Right cardiac atrium (tissue), 5 donors: Measurements from ENCODE around the gene EGFR. TPM values are rescaled to one million over a fixed set of nuclear protein-coding genes. Genes with fewer than 3 reads are reported as not detected.

Source experiments
- ATAC-seq, 2 donors: fragments of 200-7000 bp; cut with Tn5 transposase; one replicate each; pipeline versions ENCODE4 v1.8.0 to v1.9.1; 2020; ENCODE audit warnings: moderate library complexity in 2 of 2, mild to moderate bottlenecking in 1 of 2
- DNase-seq, 3 donors: peaks; one replicate each; pipeline ENCODE4 v3.0.0-alpha.2; 2020
- H3K27ac ChIP-seq: one replicate; pipeline ENCODE4 v1.5.1; 2013; ENCODE audit warnings: mild to moderate bottlenecking, low read length, control low read depth, moderate library complexity
- H3K27me3 ChIP-seq: one replicate; pipeline ENCODE4 v1.6.1; 2013; ENCODE audit not compliant: control insufficient read depth, insufficient read depth
- H3K4me1 ChIP-seq: one replicate; pipeline ENCODE4 v1.6.1; 2013; ENCODE audit warnings: low read length; ENCODE audit not compliant: control insufficient read depth, insufficient read depth
- H3K4me3 ChIP-seq: one replicate; pipeline ENCODE4 v1.5.1; 2013; ENCODE audit warnings: low read length, control low read depth
- H3K9me3 ChIP-seq: one replicate; pipeline ENCODE4 v1.6.1; 2013; ENCODE audit warnings: low read length; ENCODE audit not compliant: control insufficient read depth
- WGBS: extraction: QIAGEN DNeasy Blood & Tissue Kit; methylation state at CpG from one replicate; pipeline ENCODE4 v1.1.7; 2013; 5-methylcytosine and 5-hydroxymethylcytosine counted together
- intact Hi-C, 4 donors: fragments of 100-400 bp; cut with DNase I; formaldehyde crosslinking; loops; one replicate each; pipeline versions ENCODE4 v1.11.0 to v1.14.0; 2022 to 2023
- polyA plus RNA-seq: library from polyadenylated mRNA; stranded (reverse); fragments of 200-250 nt; gene quantifications from one replicate; pipeline ENCODE4 v1.2.3, GENCODE V29; 2013
- total RNA-seq, 4 donors: library from RNA; stranded (reverse); fragmentation: NEBNext Ultra II Directional; extraction: Animal tissue kit (Norgen Biotek cat#: 25700); gene quantifications; one replicate each; pipeline ENCODE4 v1.2.1, GENCODE V29; 2021
- donor health status: healthy with polysubstance abuse.
- donor health status: DM: no; HTN: yes; CAD: no.
- donor health status: DM: no; HTN: no; CAD: no.
- donor health status: DM: no; HTN: yes; CAD: no; lungs with severe emphysema.
- donor health status: DM: yes; HTN: yes; CAD: no.

The EGFR gene
- total and polyA plus RNA-seq, 5 donors = 4.2 to 21.8 (median 14.8) TPM

- no peak for ATAC-seq
- intact Hi-C loops = loop anchor here in 1 of 4 donors (10.0 kb wide), 1 partner anchor 114 kb away; no protein-coding TSS in a partner anchor
Measured at GRCh38 chr7:55140941-55141278, 122.1 kb downstream of the EGFR start.

GRCh38 chr7:55142919-55143600 lies 124.2 kb downstream of the EGFR start:
- H3K4me3 ChIP-seq = no peak overlapping the region
- 83% methylated on average over 13 of the region's 13 CpGs for WGBS
- ATAC-seq = no peak
- intact Hi-C loops = loop anchor here in 1 of 4 donors (10.0 kb wide), 1 partner anchor 112 kb away; no protein-coding TSS in a partner anchor
- no peaks in the 10 kb centered on the region for H3K27me3 ChIP-seq
- H3K27ac ChIP-seq = no peak overlapping the region
- no peak for DNase-seq
- peaks cover 4% of the 10 kb centered on the region for H3K4me1 ChIP-seq
- H3K9me3 ChIP-seq = no peaks in the 10 kb centered on the region

More at GRCh38 chr7:55140941-55141278, 122.1 kb downstream of the EGFR start:
- Histone ChIP-seq H3K4me1 (peaks cover 4% of the 10 kb centered on the region), H3K4me3 (no peak overlapping the region), H3K27ac (no peak overlapping the region), H3K9me3 (no peaks in the 10 kb centered on the region), H3K27me3 (no peaks in the 10 kb centered on the region)
- no peak for DNase-seq

GRCh38 chr7:55144333-55145317 lies 125.8 kb downstream of the EGFR start:
- intact Hi-C loops = loop anchor here in 1 of 4 donors (10.0 kb wide), 1 partner anchor 110 kb away; no protein-coding TSS in a partner anchor
- H3K9me3 ChIP-seq = no peaks in the 10 kb centered on the region
- 90% methylated on average over 25 of the region's 25 CpGs for WGBS
- no peak overlapping the region for H3K27ac ChIP-seq
- H3K4me1 ChIP-seq = peaks cover 4% of the 10 kb centered on the region
- ATAC-seq (peak in 1 of 2 donors; percentile 23), DNase-seq (peak in 1 of 3 donors; percentile 36)
- H3K4me3 ChIP-seq = no peak overlapping the region
- H3K27me3 ChIP-seq = no peaks in the 10 kb centered on the region

GRCh38 chr7:55145606-55146005 lies 126.8 kb downstream of the EGFR start:
- 90% methylated on average over 4 of the region's 4 CpGs for WGBS
- intact Hi-C loops = loop anchor here in 1 of 4 donors (10.0 kb wide), 1 partner anchor 109 kb away; no protein-coding TSS in a partner anchor

GRCh38 chr7:55147101-55147500 lies 128.3 kb downstream of the EGFR start:
- WGBS = 87% methylated on average over 8 of the region's 8 CpGs
- Histone ChIP-seq H3K4me3 (no peak overlapping the region), H3K4me1 (no peaks in the 10 kb centered on the region), H3K27ac (no peak overlapping the region), H3K9me3 (no peaks in the 10 kb centered on the region), H3K27me3 (no peaks in the 10 kb centered on the region)
- no peak for DNase-seq
- ATAC-seq = peak in 1 of 2 donors; percentile 32
- intact Hi-C loops = loop anchor here in 1 of 4 donors (10.0 kb wide), 1 partner anchor 108 kb away; no protein-coding TSS in a partner anchor

More at GRCh38 chr7:55145606-55146005, 126.8 kb downstream of the EGFR start:
- no peaks in the 10 kb centered on the region for H3K9me3 ChIP-seq
- no peak overlapping the region for H3K27ac ChIP-seq
- no peaks in the 10 kb centered on the region for H3K27me3 ChIP-seq
- DNase-seq (no peak), ATAC-seq (no peak)
- no peak overlapping the region for H3K4me3 ChIP-seq
- no peaks in the 10 kb centered on the region for H3K4me1 ChIP-seq

GRCh38 chr7:55147736-55148135 lies 128.9 kb downstream of the EGFR start:
- H3K9me3 ChIP-seq = no peaks in the 10 kb centered on the region
- no peak overlapping the region for H3K4me3 ChIP-seq
- no peaks in the 10 kb centered on the region for H3K4me1 ChIP-seq
- 91% methylated on average over 2 of the region's 2 CpGs for WGBS
- no peak overlapping the region for H3K27ac ChIP-seq
- no peaks in the 10 kb centered on the region for H3K27me3 ChIP-seq
- ATAC-seq (no peak), DNase-seq (no peak)
- intact Hi-C loops = loop anchor here in 1 of 4 donors (10.0 kb wide), 1 partner anchor 107 kb away; no protein-coding TSS in a partner anchor

GRCh38 chr7:55148571-55148970 lies 129.8 kb downstream of the EGFR start:
- no peak for DNase-seq
- Histone ChIP-seq H3K27ac (no peak overlapping the region), H3K4me1 (no peaks in the 10 kb centered on the region), H3K9me3 (no peaks in the 10 kb centered on the region), H3K4me3 (no peak overlapping the region), H3K27me3 (no peaks in the 10 kb centered on the region)
- ATAC-seq = no peak
- WGBS = 74% methylated on average over 3 of the region's 3 CpGs
- intact Hi-C loops = loop anchor here in 1 of 4 donors (10.0 kb wide), 1 partner anchor 106 kb away; no protein-coding TSS in a partner anchor

GRCh38 chr7:55149001-55149400 lies 130.2 kb downstream of the EGFR start:
- ATAC-seq = no peak
- Histone ChIP-seq H3K4me3 (no peak overlapping the region), H3K4me1 (no peaks in the 10 kb centered on the region), H3K27ac (no peak overlapping the region), H3K27me3 (no peaks in the 10 kb centered on the region), H3K9me3 (no peaks in the 10 kb centered on the region)
- DNase-seq = no peak
- WGBS = 98% methylated on average over 1 of the region's 1 CpG
- intact Hi-C loops = loop anchor here in 1 of 4 donors (10.0 kb wide), 1 partner anchor 106 kb away; no protein-coding TSS in a partner anchor

GRCh38 chr7:55150166-55150565 lies 131.3 kb downstream of the EGFR start:
- H3K9me3 ChIP-seq = no peaks in the 10 kb centered on the region
- no peak overlapping the region for H3K27ac ChIP-seq
- no peaks in the 10 kb centered on the region for H3K27me3 ChIP-seq
- intact Hi-C loops = no loop called here
- H3K4me1 ChIP-seq = no peaks in the 10 kb centered on the region
- no peak for DNase-seq
- no peak for ATAC-seq
- H3K4me3 ChIP-seq = no peak overlapping the region
- 93% methylated on average over 13 of the region's 13 CpGs for WGBS

- Histone ChIP-seq H3K27ac (no peak overlapping the region), H3K9me3 (no peaks in the 10 kb centered on the region), H3K4me3 (no peak overlapping the region), H3K4me1 (no peaks in the 10 kb centered on the region), H3K27me3 (no peaks in the 10 kb centered on the region)
- DNase-seq (no peak), ATAC-seq (no peak)
- intact Hi-C loops = no loop called here
- WGBS = 83% methylated on average over 8 of the region's 8 CpGs
Measured at GRCh38 chr7:55150709-55151451, 132.1 kb downstream of the EGFR start.
